Fibroblast of lung (primary cell): ENCODE results near the gene GHR.

Source experiments
- CTCF ChIP-seq, 2 donors: IDR thresholded peaks in 1 of 2; conservative IDR thresholded peaks in 1 of 2; 1 replicate in 1 of 2; 2 replicates in 1 of 2; pipeline ENCODE4 v1.5.1; 2011 to 2012; ENCODE audit warnings: low read length in 2 of 2, control low read depth in 1 of 2, inconsistent platforms in 1 of 2, low read depth in 1 of 2, mild to moderate bottlenecking in 1 of 2
- EZH2 ChIP-seq: IDR thresholded peaks from 2 replicates; pipeline ENCODE4 v1.5.1; 2012; ENCODE audit warnings: low read length, control low read depth, mild to moderate bottlenecking; ENCODE audit errors: missing control alignments

GRCh38 chr5:42570966-42571960 is 148.0 kb downstream of the GHR start:
- TF ChIP-seq CTCF (conservative IDR thresholded peaks at IDR 0.05 in 1 of 2, IDR thresholded peaks at IDR 0.05 in 1 of 2; ENCODE audit: low read depth in 1 of 2, low read length in 2 of 2), result no peak
- TF ChIP-seq EZH2, result no peak
